Prostate gland (tissue), 2 donors: ENCODE measurements around the gene SCUBE1. TPM values are rescaled to one million over a fixed set of nuclear protein-coding genes. Genes with fewer than 3 reads are reported as not detected.

ENCODE experiments used
- DNase-seq: peaks from one replicate; pipeline ENCODE4 v3.0.0-alpha.2; 2019; ENCODE audit warnings: low spot score
- H3K27ac ChIP-seq, 2 donors: fragments of 200-600 bp; sonication (generic); 2 replicates each; pipeline ENCODE4 v1.5.1; 2017 to 2019
- H3K27me3 ChIP-seq: fragments of 200-600 bp; sonication (generic); replicated peaks from 2 replicates; pipeline ENCODE4 v1.5.1; 2019; ENCODE audit not compliant: insufficient read depth
- H3K36me3 ChIP-seq, 2 donors: fragments of 200-600 bp; sonication (generic); 1 replicate in 1 of 2; 2 replicates in 1 of 2; pipeline versions ENCODE4 v1.5.1 to v1.8.1; 2017 to 2019
- H3K4me1 ChIP-seq: fragments of 200-600 bp; sonication (generic); replicated peaks from 2 replicates; pipeline ENCODE4 v1.5.1; 2019
- H3K4me3 ChIP-seq, 2 donors: fragments of 200-600 bp; sonication (generic); 2 replicates each; pipeline ENCODE4 v1.5.1; 2017 to 2019
- H3K9me3 ChIP-seq: fragments of 200-600 bp; sonication (generic); 2 replicates; pipeline ENCODE4 v1.5.1; 2017
- POLR2A ChIP-seq: fragments of 450-650 bp; IDR thresholded peaks from one replicate; pipeline ENCODE4 v1.6.1; 2016; ENCODE audit warnings: antibody characterized with exemption, mild to moderate bottlenecking
- POLR2AphosphoS5 ChIP-seq: sonication (generic); formaldehyde crosslinking; IDR thresholded peaks from one replicate; pipeline ENCODE4 v1.6.1; 2017; ENCODE audit warnings: antibody characterized with exemption
- whole genome bisulfite sequencing: methylation state at CpG from one replicate; pipeline ENCODE4 v1.1.5; 2018; 5-methylcytosine and 5-hydroxymethylcytosine counted together
- intact Hi-C: fragments of 100-400 bp; cut with DNase I; formaldehyde crosslinking; loops from one replicate; pipeline ENCODE4 v1.14.2; 2022
- total RNA-seq, 2 donors: library from RNA; depleted of rRNA; stranded (reverse); fragments of >200 nt; gene quantifications; one replicate each; pipeline ENCODE4 v1.1.0, GENCODE V29; 2016
- TF ChIP-seq, protein P1 (sequence below), 4 experiments: fragments of 200-600 bp in 2 of 4; fragments of 450-650 bp in 2 of 4; sonication (generic) in 2 of 4; IDR thresholded peaks; 1 replicate in 3 of 4; 2 replicates in 1 of 4; pipeline ENCODE4 v1.5.1; 2016 to 2019; ENCODE audit warnings: antibody characterized with exemption in 4 of 4, mild to moderate bottlenecking in 2 of 4, moderate library complexity in 2 of 4

The SCUBE1 gene
- total RNA-seq, 2 donors from 2014 or later, result 0.68 to 23.5 TPM

GRCh38 chr22:43230971-43231723 is 112.0 kb downstream of the SCUBE1 start:
- intact Hi-C loops, result loop anchor here (5.0 kb wide), 1 partner anchor 156 kb away; no protein-coding TSS in a partner anchor
- H3K4me3 ChIP-seq, result no peak overlapping the region
- no peak for TF ChIP-seq POLR2AphosphoS5
- no peak for TF ChIP-seq POLR2A
- TF ChIP-seq, protein P1, sequence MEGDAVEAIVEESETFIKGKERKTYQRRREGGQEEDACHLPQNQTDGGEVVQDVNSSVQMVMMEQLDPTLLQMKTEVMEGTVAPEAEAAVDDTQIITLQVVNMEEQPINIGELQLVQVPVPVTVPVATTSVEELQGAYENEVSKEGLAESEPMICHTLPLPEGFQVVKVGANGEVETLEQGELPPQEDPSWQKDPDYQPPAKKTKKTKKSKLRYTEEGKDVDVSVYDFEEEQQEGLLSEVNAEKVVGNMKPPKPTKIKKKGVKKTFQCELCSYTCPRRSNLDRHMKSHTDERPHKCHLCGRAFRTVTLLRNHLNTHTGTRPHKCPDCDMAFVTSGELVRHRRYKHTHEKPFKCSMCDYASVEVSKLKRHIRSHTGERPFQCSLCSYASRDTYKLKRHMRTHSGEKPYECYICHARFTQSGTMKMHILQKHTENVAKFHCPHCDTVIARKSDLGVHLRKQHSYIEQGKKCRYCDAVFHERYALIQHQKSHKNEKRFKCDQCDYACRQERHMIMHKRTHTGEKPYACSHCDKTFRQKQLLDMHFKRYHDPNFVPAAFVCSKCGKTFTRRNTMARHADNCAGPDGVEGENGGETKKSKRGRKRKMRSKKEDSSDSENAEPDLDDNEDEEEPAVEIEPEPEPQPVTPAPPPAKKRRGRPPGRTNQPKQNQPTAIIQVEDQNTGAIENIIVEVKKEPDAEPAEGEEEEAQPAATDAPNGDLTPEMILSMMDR (IDR thresholded peaks at IDR 0.05), result peak; percentile 61 to 85 (median 72)
- H3K27me3 ChIP-seq, result no peaks in the 10 kb centered on the region
- DNase-seq, result peak; percentile 17
- 12% methylated on average over 23 of the region's 23 CpGs for WGBS
- no peaks in the 10 kb centered on the region for H3K36me3 ChIP-seq
- no peak overlapping the region for H3K27ac ChIP-seq
- no peaks in the 10 kb centered on the region for H3K9me3 ChIP-seq
- peaks cover 8% of the 10 kb centered on the region for H3K4me1 ChIP-seq

DNA sequence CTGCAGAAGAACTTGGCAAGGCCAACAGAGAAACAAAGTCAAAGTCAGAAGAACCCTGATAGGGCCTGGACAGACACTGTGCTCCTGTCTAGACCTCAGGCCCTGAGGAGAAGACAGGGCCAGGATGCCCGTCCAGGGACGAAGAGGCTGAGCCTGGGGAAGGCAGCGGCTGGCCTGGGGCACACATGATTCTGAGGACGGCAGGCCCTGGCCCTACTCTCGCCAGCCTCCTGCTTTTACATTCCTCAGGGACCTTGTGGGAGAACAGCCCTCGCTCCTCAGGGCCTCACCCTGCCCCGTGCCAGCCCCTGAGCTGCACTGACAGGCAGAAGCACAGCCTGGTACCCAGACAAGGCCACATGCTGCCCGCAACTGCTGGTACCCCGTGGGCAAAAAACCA is 112.6 kb downstream of the SCUBE1 start:
- 71% methylated on average over 9 of the region's 9 CpGs for WGBS
- no peak overlapping the region for H3K27ac ChIP-seq
- TF ChIP-seq, protein P1 (IDR thresholded peaks at IDR 0.05), result no peak
- no peak for TF ChIP-seq POLR2AphosphoS5
- no peak for TF ChIP-seq POLR2A
- intact Hi-C loops, result loop anchor here (5.0 kb wide), 1 partner anchor 157 kb away; no protein-coding TSS in a partner anchor
- no peaks in the 10 kb centered on the region for H3K36me3 ChIP-seq
- H3K27me3 ChIP-seq, result no peaks in the 10 kb centered on the region
- no peak overlapping the region for H3K4me3 ChIP-seq
- peaks cover 8% of the 10 kb centered on the region for H3K4me1 ChIP-seq
- no peaks in the 10 kb centered on the region for H3K9me3 ChIP-seq
- no peak for DNase-seq

GRCh38 chr22:43228863-43229262 is 114.3 kb downstream of the SCUBE1 start:
- Histone ChIP-seq H3K27me3 (no peaks in the 10 kb centered on the region), H3K36me3 (no peaks in the 10 kb centered on the region), H3K4me1 (peaks cover 8% of the 10 kb centered on the region), H3K27ac (no peak overlapping the region), H3K9me3 (no peaks in the 10 kb centered on the region), H3K4me3 (no peak overlapping the region)
- WGBS, result 94% methylated on average over 19 of the region's 19 CpGs
- no peak for DNase-seq
- TF ChIP-seq POLR2A (no peak), POLR2AphosphoS5 (no peak)
- TF ChIP-seq, protein P1 (IDR thresholded peaks at IDR 0.05), result no peak
- intact Hi-C loops, result no loop called here

GRCh38 chr22:43228330-43228729 is 114.8 kb downstream of the SCUBE1 start:
- H3K36me3 ChIP-seq, result no peaks in the 10 kb centered on the region
- DNase-seq, result no peak
- H3K27me3 ChIP-seq, result no peaks in the 10 kb centered on the region
- H3K4me1 ChIP-seq, result peaks cover 8% of the 10 kb centered on the region
- TF ChIP-seq POLR2AphosphoS5, result no peak
- TF ChIP-seq, protein P1 (IDR thresholded peaks at IDR 0.05), result peak in 1 of 4 experiments; percentile 10
- 85% methylated on average over 8 of the region's 8 CpGs for WGBS
- H3K9me3 ChIP-seq, result no peaks in the 10 kb centered on the region
- no peak overlapping the region for H3K4me3 ChIP-seq
- intact Hi-C loops, result no loop called here
- no peak overlapping the region for H3K27ac ChIP-seq

- WGBS, result 68% methylated on average over 16 of the region's 17 CpGs
Observed at GRCh38 chr22:43227239-43227630, 115.9 kb downstream of the SCUBE1 start.

More at GRCh38 chr22:43227239-43227630, 115.9 kb downstream of the SCUBE1 start:
- TF ChIP-seq, protein P1 (IDR thresholded peaks at IDR 0.05), result no peak
- no peak for TF ChIP-seq POLR2AphosphoS5
- no peak for TF ChIP-seq POLR2A
- intact Hi-C loops, result no loop called here
- no peak for DNase-seq
- no peaks in the 10 kb centered on the region for H3K9me3 ChIP-seq
- H3K4me3 ChIP-seq, result no peak overlapping the region
- H3K27ac ChIP-seq, result peak overlapping the region in 1 of 2 donors; percentile 55
- H3K36me3 ChIP-seq, result no peaks in the 10 kb centered on the region
- peaks cover 8% of the 10 kb centered on the region for H3K4me1 ChIP-seq
- no peaks in the 10 kb centered on the region for H3K27me3 ChIP-seq
